GM19240 (cell line): ENCODE data around the gene UST.
"Not testable (repeated sequence)": the region's sequence is repeated elsewhere in the genome, so short reads cannot be mapped to it uniquely, and the experiment has no call there.

Source experiments
- DNase-seq: peaks from one replicate; pipeline ENCODE4 v3.0.0; 2011; ENCODE audit warnings: low spot score; ENCODE audit not compliant: insufficient read length

The UST gene

DNA sequence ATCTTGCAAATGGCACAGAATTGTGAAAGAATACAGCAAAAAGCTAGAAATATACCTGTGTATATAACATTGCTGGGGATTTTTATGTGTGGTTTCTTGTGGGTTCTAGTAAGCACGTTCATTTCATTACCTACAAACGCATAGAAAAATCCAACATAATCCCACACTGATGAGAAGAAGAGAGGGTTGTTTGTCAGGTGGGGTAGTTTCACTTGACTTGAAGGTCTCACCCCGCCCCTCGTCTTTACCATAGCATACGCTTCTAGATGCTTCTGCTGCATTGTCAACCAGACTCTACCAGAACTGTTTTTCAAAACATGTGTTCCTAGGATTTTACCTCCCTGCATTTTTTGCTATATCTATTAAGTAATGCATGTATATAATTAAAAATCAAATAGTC, 286.6 kb downstream of the UST start:
- no peak for DNase-seq

DNA sequence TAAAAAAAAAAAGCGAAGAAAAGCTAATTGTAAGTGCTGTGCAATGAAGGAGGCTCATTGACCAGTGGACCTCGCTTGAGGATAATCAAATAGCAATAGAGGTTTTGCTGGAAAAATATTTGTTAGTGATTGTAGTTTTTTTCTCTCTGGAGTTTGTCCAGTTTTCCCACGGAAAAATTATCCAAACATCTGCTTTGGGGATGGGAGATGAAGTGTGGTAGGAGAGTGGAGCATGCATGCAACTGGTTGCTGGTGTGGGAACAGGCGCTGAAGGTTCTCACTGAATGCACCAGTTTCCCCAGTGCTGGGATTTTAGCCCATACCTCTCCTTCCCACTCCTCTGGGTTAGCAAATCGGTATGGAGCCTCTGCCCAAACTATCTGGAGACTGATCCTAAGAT, 288.9 kb downstream of the UST start:
- no peak for DNase-seq

DNA sequence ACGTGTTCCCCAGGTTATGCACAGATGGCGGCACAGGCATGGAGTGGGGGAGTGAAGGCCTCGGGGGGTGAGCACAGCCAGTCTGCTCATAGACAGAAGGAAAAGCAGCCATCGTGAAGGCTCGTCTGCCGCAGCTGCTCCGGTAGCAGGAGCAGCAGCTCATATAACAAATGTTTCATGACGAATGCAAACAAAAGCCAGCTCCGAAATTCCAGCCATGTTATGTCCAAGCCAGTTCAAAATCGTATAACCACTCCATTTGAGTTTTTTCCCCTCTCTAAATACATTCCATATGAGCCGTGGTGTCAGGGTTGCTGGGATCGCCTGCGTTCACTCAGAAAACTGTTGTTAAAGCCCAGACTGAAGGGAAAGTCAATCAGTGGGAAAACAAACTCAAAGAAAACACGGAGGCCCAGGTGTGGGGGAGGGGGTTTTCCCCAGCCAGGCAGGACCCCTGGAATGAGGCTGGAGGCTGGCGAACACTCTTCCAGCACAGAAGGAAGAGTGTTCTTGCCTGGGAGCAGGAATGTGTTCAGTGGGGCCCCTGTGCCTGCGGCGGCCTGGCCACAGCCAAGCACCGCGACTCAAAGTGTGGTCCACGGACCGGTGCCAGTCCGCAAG, 290.3 kb downstream of the UST start:
- DNase-seq, result no peak

DNA sequence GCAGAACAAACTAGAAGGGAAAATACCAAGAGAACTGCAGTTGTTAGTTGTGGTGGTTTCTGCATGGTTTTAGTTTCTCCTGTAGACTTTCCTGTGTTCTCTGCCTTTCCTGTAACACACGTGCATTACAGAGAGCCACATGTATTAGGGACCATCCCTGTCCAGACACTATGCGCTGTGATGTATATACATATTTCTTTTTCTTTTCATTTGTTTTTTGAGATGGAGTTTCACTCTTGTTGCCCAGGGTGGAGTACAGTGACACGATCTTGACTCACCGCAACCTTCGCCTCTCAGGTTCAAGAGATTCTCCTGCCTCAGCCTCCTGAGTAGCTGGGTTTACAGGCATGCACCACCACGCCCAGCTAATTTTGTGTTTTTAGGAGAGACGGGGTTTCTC, 292.2 kb downstream of the UST start:
- DNase-seq, result not testable (repeated sequence)

DNA sequence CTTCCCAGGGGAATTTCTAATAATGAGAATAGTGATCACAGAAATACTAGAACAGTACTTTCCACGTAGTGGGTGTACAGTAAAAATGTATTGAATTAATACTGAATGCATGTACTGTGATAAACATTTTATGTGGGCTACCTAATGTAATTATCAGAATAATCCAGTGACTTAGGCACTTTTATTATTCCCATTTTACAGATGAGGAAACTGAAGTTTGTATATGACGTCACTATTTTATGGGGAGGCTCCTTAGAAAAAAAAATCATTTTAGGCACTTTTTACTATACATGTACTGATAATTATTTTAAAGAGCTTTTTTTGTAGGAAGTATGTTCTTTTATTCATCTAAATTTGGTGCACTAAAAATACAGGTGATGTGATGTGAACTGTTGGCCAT, 295.1 kb downstream of the UST start:
- no peak for DNase-seq

DNA sequence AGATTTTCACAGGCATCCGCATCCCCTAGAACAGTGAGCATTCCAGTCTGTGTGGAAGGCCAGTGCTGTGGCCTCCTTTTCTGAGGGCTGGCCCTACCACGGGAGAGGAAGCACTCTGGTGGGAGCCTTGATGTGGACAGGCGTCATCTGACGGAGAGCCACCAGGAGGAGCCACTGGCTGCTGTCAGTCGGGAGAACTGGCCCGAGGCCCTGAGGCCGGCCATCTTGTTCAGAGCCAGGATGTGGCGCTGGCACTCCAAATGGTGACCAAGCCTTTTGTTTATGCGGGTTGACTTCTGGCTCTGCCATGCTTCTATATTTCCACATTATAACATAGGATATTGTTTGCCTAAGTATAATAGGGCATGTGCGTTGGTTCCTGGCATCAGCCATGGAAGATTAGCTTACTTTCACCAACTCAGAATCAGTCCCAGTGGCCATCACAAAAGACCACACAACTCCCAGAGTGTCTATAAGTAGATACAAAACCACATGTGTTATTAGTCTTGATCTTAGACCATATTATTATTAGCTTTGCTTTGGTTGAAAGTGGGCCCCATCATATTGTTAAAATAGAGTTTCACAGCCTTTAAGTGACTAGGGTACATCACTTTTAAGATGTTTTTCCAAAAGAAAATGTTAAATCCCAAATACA, 296.8 kb downstream of the UST start:
- DNase-seq, result no peak

DNA sequence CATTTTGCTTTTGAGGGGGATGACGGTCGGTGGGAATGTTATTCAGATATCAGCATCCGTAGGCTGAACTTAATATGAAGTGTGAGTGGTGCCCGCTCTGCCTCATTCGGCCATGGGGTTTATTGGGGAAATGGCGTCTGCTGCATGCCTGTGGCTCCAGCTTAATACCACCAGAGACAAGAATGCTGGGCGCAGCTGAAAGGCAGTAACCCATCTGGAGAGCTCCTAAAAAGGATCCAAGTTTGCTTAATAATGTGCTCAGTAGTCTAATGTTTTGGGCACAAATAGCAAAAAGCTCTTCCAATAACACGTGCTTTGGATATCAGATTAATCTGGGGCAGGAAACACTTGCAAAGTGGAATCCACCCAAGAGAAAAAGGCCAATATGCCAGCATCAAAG, 297.7 kb downstream of the UST start:
- DNase-seq, result no peak

DNA sequence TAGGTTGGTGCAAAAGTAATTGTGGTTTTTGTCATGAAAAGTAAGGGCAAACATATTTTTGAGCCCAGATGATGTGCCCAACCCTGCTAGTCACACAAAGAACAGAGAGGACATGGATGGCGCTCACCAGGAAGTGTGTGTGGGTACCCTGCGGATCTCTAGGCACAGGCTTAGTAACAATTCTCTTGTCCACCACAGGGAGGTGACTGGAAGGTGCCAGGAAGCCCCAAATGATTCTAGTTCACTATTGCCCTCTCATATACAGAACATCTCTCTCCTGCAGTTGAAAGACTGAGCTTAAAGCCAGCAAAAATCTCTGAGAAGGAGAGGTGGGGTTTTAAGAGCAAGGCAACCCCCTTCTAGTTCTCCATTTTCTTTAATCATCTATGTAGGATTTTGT, 298.6 kb downstream of the UST start:
- no peak for DNase-seq

DNA sequence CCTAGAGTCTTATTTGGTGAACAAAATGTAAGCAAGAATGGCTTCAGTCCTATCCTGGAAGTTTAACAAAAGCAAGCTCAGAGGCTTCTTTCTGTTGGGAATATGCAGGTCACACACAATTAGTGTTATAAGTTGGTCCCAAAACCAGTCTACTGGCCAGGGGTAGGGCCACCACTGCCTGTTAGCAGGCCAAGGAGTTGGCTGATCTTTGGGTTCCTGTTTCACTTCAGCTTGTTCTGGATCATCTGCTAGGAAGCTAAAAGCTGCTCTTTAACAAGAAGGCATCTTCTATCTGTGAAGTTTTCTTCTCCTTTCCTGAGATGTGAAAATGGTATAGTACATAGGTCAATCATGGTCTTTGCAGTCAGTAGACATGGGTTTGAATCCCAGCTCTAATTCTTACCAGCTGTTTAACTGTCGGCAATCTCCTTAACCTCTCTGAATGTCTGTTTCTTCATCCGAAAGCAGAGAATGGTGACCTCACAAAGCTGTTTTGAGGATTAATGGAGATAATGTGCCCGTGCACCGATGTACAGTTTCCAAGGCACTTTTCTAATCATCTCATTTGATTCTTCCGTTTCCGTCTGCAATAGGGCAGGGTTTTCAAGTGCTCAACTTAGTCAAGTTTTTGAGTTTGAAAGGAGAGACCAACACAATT, 299.5 kb downstream of the UST start:
- DNase-seq, result no peak

DNA sequence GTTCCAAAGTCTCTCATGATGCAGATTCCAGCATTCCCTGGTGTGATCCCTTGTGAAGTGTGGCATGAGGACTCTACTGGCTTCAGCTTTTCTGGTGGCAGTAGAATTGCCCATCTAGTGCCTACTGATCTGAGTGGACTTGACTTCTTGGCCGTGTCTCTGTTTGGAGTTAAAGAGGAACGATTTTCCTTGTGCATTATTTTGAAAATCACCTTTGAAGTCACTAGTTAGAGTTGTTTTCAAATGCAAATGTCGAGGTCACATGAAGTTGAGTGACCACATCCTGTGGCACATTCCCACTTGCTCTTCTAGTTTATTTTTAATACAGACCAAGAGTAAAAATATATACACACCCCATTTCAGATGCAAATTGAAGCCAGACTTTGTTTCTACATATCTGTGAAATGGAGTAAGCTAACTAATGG, 300.0 kb downstream of the UST start:
- no peak for DNase-seq

DNA sequence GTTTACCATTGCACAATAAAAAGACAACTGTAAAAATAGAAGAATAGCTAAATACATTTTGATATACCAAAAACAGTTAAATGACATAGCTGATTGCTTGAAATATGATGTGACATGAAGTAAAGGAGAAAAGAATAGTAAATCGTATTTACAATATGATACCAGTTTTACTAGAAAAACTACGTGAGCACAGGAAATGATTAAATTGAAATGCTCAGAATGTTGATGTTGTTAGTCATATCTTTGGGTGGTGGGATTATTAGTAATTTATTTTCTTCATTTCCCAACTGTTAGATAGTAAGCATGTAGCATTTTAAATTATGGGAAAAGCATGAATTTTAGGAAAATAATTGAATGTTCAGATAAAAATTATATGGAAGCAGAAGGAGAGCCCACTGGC, 302.4 kb downstream of the UST start:
- no peak for DNase-seq

DNA sequence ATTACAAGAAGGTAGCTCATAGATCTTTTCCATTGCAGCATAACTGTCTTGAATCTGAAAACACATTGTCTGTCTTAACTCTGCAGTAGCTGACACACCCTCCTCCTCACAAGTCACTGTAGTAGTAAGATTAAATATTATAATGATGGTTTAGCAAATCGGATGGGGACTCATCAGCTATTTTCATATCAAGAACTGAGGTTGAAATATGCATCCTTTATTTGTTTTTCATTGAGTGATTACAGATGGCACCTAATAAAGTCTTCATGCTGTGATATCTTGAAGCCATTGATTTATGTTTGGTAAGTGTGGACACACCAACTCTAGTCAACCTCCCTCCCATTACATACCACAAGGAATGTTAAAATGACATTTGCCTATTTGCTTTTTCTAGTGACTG, 303.3 kb downstream of the UST start:
- DNase-seq, result no peak

DNA sequence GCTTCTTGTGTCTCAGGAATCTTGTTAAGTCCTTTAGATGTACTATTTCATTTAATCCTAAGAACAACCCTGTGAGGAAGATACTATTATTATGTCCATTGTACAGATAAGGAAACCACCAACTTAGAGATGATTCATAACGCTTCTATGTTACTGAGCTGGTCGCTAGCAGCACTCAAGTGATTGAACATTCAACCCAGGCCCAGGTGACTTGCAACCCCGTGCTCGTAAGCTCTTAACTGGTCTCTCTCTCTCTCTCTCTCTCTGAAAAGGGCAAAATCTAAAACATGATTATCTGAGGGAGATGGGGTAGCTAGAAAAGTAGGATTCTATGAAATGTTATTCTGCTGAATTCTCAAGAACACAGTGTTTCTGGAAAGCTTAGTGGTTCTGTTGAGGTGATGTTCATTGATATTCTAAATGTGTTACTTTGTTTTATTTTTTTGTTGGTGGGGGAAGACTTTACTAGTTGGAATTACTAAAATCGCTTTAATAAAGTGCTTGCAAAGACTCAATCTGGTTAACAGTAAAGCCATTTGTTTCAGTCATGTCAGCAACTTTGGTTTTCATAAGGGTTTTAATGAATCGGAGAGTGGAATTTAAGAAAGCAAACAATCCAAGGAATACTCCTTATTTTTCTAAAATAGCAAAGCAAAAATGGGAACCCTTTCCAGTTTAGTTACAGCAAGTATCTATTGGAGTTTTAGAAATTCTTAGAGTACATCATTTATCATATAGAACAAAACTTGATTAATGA, 305.7 kb downstream of the UST start:
- DNase-seq, result no peak

DNA sequence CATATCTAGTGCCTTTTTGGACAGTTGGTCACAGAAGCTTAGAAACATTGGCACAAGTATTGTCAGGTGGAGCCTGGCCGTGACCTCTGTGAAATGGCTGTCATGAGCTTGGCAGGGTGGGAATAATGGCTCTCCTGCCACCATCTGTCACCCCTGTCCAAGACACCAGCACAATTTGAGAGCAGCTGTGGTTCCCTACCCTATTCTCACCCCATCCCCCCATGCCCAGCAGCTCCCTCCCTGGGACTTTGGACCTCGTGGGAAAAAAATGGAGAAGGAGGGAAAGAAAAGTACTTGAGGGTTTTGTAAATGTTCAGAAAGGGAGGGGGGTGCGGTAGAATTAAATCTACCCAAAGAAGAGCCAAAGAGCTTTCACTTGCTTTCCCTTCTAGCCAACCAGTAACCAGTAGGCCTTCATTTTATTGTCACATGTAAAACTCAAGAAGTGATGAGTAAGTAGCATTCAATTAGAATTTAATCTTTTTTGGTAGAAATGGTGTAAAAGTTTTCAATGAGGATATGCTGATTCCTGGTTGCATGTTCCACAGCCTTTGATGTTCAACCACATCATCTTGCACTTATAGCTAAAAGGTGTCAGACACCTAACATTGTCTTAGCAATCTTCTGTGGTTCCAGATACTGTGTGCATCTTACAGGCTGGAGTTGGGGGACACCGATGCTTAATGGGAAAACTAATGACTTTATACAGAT, 307.2 kb downstream of the UST start:
- DNase-seq, result no peak

DNA sequence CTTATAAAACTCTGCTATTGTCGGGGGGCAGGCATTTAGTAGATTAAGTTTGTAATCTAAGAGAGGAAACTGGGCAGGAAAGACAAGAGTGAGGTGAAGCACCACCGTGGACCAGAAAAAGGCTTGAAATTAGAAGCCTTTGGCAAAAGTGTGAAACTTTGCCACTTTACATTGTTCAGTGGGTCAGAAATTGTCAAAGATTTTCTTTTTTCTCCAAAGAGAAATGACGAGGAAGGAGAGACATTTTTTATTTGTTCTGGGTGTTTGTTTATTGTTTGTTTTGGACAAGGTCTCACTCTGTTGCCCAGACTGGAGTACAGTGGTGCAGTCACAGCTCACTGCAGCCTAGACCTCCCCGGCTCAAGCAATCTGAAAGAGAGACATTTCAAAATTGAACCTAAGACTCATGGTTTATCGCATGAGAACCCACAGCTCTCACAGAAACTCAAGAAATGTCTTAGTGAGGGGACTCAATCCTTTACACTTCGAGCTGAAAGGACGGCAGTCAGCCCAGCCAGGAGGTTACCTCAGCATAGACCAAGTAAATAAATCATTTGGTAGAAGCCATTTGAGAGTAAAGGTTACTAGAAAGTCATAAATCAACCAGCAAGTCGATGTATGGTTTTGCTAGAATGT, 307.8 kb downstream of the UST start:
- DNase-seq, result no peak

DNA sequence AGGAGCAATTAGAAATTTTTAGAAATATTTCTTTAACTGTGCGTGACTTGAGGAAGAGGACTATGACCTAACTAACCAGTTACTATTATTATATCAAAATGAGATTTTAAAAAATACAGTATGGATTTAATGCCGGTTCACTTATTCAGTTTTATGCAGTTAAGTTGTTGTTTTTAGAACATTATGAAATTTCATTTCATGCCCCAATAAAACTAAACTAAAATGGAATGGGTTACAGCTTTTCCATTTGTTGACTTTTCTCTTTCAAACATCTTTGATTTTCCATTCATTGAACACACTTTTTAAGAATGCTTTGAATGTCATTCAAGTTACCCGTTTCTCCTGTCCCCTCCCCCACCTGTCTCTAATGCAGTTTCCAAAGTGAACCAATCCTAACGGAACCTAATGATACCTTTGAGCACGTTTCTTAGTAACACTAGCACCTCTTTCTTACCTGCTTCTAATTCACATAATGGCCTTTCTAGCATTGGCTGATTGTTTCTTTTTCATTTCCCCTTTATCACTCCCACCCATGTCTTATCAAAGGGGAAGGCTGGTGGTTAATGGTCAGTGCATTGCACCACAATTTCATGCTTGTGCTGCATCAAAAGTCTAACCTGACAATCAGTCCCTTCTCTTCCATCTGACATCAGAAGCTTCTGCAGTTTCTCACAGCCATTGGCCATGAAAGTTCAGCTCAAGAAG, 308.5 kb downstream of the UST start:
- no peak for DNase-seq

DNA sequence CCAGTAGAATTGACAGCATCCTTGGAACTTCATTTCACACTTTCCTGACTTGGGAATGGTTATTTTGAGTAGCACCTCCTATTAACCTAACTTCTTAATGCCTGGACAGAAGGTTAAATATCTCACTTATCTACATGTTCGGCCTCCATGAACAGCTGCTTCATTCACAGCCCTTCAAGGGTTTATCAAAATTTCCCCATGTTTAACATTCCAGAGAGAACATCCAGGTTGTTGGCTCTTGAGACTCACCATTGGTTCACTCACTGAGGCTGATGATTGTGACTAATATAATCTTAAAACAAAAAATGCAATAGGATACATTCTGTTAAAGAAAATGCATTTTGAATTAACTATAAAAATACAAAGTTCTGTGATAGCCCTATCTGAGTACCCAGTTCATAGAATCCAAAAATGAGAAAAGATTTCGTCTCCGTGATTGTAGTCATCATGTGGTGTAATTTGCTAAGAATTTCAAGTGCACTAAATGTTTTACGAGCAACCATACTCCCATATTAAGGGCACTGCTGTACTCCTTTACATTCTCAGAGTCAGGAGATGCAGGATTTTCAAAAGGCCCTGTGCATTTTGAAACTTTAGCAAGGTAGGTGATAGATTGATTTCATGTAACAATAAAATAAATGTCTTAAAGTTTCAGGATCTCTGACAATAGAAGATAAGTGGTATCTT, 310.1 kb downstream of the UST start:
- DNase-seq, result no peak

DNA sequence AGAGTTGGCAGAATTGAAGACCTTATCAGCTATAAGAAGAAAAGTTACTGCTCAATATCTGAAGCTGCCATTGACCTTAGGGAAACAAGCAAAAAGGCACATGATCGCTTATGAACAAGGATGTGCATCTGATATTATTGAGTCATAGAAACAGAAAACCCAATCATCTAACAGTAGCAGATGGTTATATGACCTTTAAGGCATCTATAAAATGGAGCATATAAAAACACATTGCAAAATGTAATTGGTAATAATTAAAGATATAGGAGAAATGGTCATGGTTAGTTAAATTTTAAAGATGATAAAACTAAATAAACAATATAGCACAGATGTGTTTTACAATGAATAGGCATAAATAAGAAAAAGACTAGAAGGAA, 310.6 kb downstream of the UST start:
- no peak for DNase-seq

DNA sequence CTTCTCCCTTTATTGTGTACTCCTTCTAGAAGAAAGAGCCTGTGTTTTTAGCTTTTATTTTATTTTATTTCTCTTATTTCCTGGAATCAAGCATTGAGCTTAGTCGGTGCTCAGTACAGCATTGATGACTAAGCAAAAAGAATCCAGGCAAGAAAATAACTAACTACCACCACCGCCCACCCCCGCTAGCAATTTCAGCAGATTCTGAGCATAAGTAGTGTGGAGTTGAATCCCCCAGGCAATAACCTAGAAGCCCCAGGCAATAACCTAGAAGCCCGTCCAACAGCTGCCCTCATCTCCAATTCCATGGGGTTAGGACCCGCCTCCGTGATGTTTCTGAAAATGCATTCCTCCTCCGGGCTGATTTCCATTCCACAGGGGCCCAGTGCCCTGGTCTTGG, 312.7 kb downstream of the UST start:
- no peak for DNase-seq
